B cell (primary cell): ENCODE results near the gene EZH2. TPM values are rescaled to one million over a fixed set of nuclear protein-coding genes. Genes with fewer than 3 reads are reported as not detected.

ENCODE experiments used
- ATAC-seq: fragments of 200-7000 bp; cut with Tn5 transposase; one replicate; pipeline ENCODE4 v1.10.0; 2021; ENCODE audit warnings: low read depth, mild to moderate bottlenecking, moderate number of reproducible peaks, moderate library complexity
- CTCF ChIA-PET: fragments of 350-600 bp; sonication (Branson Sonifier 250); formaldehyde crosslinking; loops from one replicate; lab custom pipeline; 2021; ENCODE audit warnings: antibody characterized with exemption, inconsistent platforms; lab: Charles Lee
- POLR2A ChIA-PET: fragments of 350-600 bp; sonication (Branson Sonifier 250); formaldehyde crosslinking; loops from one replicate; lab custom pipeline; 2021; ENCODE audit warnings: antibody characterized with exemption; lab: Charles Lee
- DNase-seq: peaks from one replicate; pipeline ENCODE4 v3.0.0; 2013
- H2AFZ ChIP-seq: 2 replicates; pipeline ENCODE4 v1.6.1; 2012; ENCODE audit warnings: mild to moderate bottlenecking, low read depth, low read length; ENCODE audit not compliant: insufficient read depth, poor library complexity, severe bottlenecking
- H3K27ac ChIP-seq, 2 donors: 1 replicate in 1 of 2; 2 replicates in 1 of 2; pipeline ENCODE4 v1.5.1; 2012 to 2013; ENCODE audit warnings: low read length in 2 of 2, mild to moderate bottlenecking in 2 of 2, moderate library complexity in 1 of 2
- H3K27me3 ChIP-seq, 4 experiments: fragments of 200-600 bp in 1 of 4; sonication (generic) in 1 of 4; replicated peaks in 1 of 4; 1 replicate in 2 of 4; 2 replicates in 2 of 4; pipeline versions ENCODE4 v1.6.1 to v1.7.0; 2013 to 2016; ENCODE audit warnings: low read length in 3 of 4, mild to moderate bottlenecking in 2 of 4, mixed read lengths in 1 of 4, moderate library complexity in 1 of 4; ENCODE audit not compliant: insufficient read depth in 4 of 4, control insufficient read depth in 3 of 4; ENCODE audit errors: control extremely low read depth in 1 of 4
- H3K36me3 ChIP-seq, 2 experiments: replicated peaks in 1 of 2; 1 replicate in 1 of 2; 2 replicates in 1 of 2; pipeline versions ENCODE4 v1.6.1 to v1.7.1; 2013; ENCODE audit warnings: low read length in 1 of 2; ENCODE audit not compliant: insufficient read depth in 2 of 2, control insufficient read depth in 1 of 2; ENCODE audit errors: control extremely low read depth in 1 of 2, extremely low read depth in 1 of 2
- H3K4me1 ChIP-seq, 2 donors: fragments of 200-600 bp in 1 of 2; sonication (generic) in 1 of 2; 1 replicate in 1 of 2; 2 replicates in 1 of 2; pipeline versions ENCODE4 v1.5.1 to v1.6.1; 2013 to 2017; ENCODE audit warnings: low read length in 2 of 2; ENCODE audit not compliant: control insufficient read depth in 2 of 2, insufficient read depth in 2 of 2
- H3K4me2 ChIP-seq: replicated peaks from 2 replicates; pipeline ENCODE3; 2012; ENCODE audit warnings: mild to moderate bottlenecking, low read depth, low read length; ENCODE audit not compliant: poor library complexity, severe bottlenecking
- H3K4me3 ChIP-seq, 5 experiments: fragments of 200-600 bp in 1 of 5; sonication (generic) in 1 of 5; 1 replicate in 3 of 5; 2 replicates in 2 of 5; pipeline versions ENCODE4 v1.5.1 to v1.7.0; 2011 to 2016; ENCODE audit warnings: low read length in 4 of 5, mild to moderate bottlenecking in 4 of 5, low read depth in 2 of 5, control low read depth in 1 of 5, moderate library complexity in 1 of 5; ENCODE audit not compliant: insufficient read depth in 1 of 5; ENCODE audit errors: control extremely low read depth in 1 of 5, extremely low read depth in 1 of 5
- H3K79me2 ChIP-seq: fragments of 200-600 bp; sonication (generic); one replicate; pipeline ENCODE4 v1.6.0; 2016; ENCODE audit warnings: low read length; ENCODE audit not compliant: control insufficient read depth, insufficient read depth
- H3K9ac ChIP-seq: fragments of 200-600 bp; sonication (generic); 2 replicates; pipeline ENCODE4 v1.6.1; 2017; ENCODE audit warnings: mild to moderate bottlenecking, low read length, moderate library complexity
- H3K9me3 ChIP-seq, 3 donors: one replicate each; pipeline versions ENCODE4 v1.6.1 to v1.7.1; 2013; ENCODE audit warnings: low read length in 2 of 3; ENCODE audit not compliant: control insufficient read depth in 2 of 3, insufficient read depth in 1 of 3; ENCODE audit errors: control extremely low read depth in 1 of 3
- H4K20me1 ChIP-seq: 2 replicates; pipeline ENCODE4 v1.6.0; 2012; ENCODE audit warnings: mild to moderate bottlenecking, low read length; ENCODE audit not compliant: insufficient read depth, control insufficient read depth, poor library complexity, severe bottlenecking
- H3K27ac Mint-ChIP-seq: one replicate; pipeline ENCODE4 v1.8.0; 2021; ENCODE audit warnings: mixed read lengths
- H3K27me3 Mint-ChIP-seq: one replicate; pipeline ENCODE4 v1.8.0; 2021; ENCODE audit warnings: mixed read lengths
- H3K4me1 Mint-ChIP-seq: one replicate; pipeline ENCODE4 v1.8.0; 2021; ENCODE audit warnings: mixed read lengths
- H3K4me3 Mint-ChIP-seq: one replicate; pipeline ENCODE4 v1.8.0; 2021; ENCODE audit warnings: mixed read lengths
- H3K9me3 Mint-ChIP-seq: one replicate; pipeline ENCODE4 v1.8.0; 2022; ENCODE audit warnings: mixed read lengths; ENCODE audit not compliant: insufficient read depth
- CTCF ChIP-seq: fragments of 200-600 bp; IDR thresholded peaks from one replicate; pipeline ENCODE4 v1.8.0; 2022; ENCODE audit warnings: antibody characterized with exemption, mild to moderate bottlenecking
- EZH2 ChIP-seq: IDR thresholded peaks from 2 replicates; pipeline ENCODE4 v1.6.1; 2012; ENCODE audit warnings: borderline replicate concordance, low read depth, mild to moderate bottlenecking, moderate library complexity, low read length; ENCODE audit not compliant: insufficient read depth, poor library complexity, severe bottlenecking
- WGBS: methylation state at CpG from one replicate; pipeline ENCODE4 v1.1.5; 2013; ENCODE audit warnings: missing lambda C conversion rate; ENCODE audit not compliant: insufficient coverage; 5-methylcytosine and 5-hydroxymethylcytosine counted together
- intact Hi-C: fragments of 100-400 bp; cut with micrococcal nuclease; formaldehyde crosslinking; loops from one replicate; pipeline ENCODE4 v1.10.0; 2022
- polyA plus RNA-seq: library from polyadenylated mRNA; depleted of rRNA; stranded (reverse); fragments of >200 nt; gene quantifications from 2 replicates; pipeline ENCODE4 v1.2.3, GENCODE V29; 2012
- total RNA-seq, 2 donors: library from RNA; stranded (reverse); fragments of 120-200 nt in 1 of 2; gene quantifications; 1 replicate in 1 of 2; 2 replicates in 1 of 2; pipeline versions ENCODE4 v1.2.3 to v1.2.4, GENCODE V29; 2013 to 2022

EZH2 gene
- total and polyA plus RNA-seq, 2 donors (not counting 1 experiment from before 2014, with no cell fraction given), result 5.1 to 10.3 TPM

GRCh38 chr7:148930335-148930734, 46.2 kb upstream of the EZH2 start:
- Histone ChIP-seq H3K4me1 (no peaks in the 10 kb centered on the region), H2AFZ (no peak overlapping the region), H3K79me2 (no peaks in the 10 kb centered on the region), H4K20me1 (no peaks in the 10 kb centered on the region), H3K36me3 (no peaks in the 10 kb centered on the region), H3K27ac (no peak overlapping the region), H3K4me3 (no peak overlapping the region), H3K9me3 (no peaks in the 10 kb centered on the region), H3K9ac (no peak overlapping the region), H3K4me2 (no peak overlapping the region), H3K27me3 (no peaks in the 10 kb centered on the region)
- ATAC-seq (no peak), DNase-seq (no peak)
- no peaks in the 10 kb centered on the region for H3K27me3 Mint-ChIP-seq
- intact Hi-C loops, result no loop called here
- no peak overlapping the region for H3K27ac Mint-ChIP-seq
- WGBS, result 83% methylated on average over 6 of the region's 10 CpGs
- TF ChIP-seq EZH2, result no peak
- no peak for TF ChIP-seq CTCF
- H3K9me3 Mint-ChIP-seq, result no peaks in the 10 kb centered on the region
- H3K4me1 Mint-ChIP-seq, result no peaks in the 10 kb centered on the region
- CTCF ChIA-PET, result interaction anchor here (0.9 kb wide), 1 partner anchor 11 kb away, joined by 3 read pairs; no protein-coding TSS in a partner anchor
- H3K4me3 Mint-ChIP-seq, result no peak overlapping the region
- POLR2A ChIA-PET, result no interaction called here

- 92% methylated on average over 6 of the region's 6 CpGs for WGBS
Measured at GRCh38 chr7:148929176-148929575, 45.1 kb upstream of the EZH2 start.

More at GRCh38 chr7:148929176-148929575, 45.1 kb upstream of the EZH2 start:
- Mint-ChIP-seq H3K4me1 (no peaks in the 10 kb centered on the region), H3K27ac (no peak overlapping the region), H3K9me3 (no peaks in the 10 kb centered on the region), H3K27me3 (no peaks in the 10 kb centered on the region), H3K4me3 (no peak overlapping the region)
- TF ChIP-seq CTCF, result no peak
- no peak for TF ChIP-seq EZH2
- no peaks in the 10 kb centered on the region for H3K4me1 ChIP-seq
- DNase-seq (no peak), ATAC-seq (no peak)
- POLR2A ChIA-PET, result no interaction called here
- CTCF ChIA-PET, result no interaction called here
- no peak overlapping the region for H2AFZ ChIP-seq
- no peaks in the 10 kb centered on the region for H3K79me2 ChIP-seq
- no peaks in the 10 kb centered on the region for H3K9me3 ChIP-seq
- H3K4me3 ChIP-seq, result no peak overlapping the region
- no peak overlapping the region for H3K4me2 ChIP-seq
- H4K20me1 ChIP-seq, result no peaks in the 10 kb centered on the region
- H3K36me3 ChIP-seq, result no peaks in the 10 kb centered on the region
- H3K9ac ChIP-seq, result no peak overlapping the region
- no peak overlapping the region for H3K27ac ChIP-seq
- intact Hi-C loops, result no loop called here
- H3K27me3 ChIP-seq, result no peaks in the 10 kb centered on the region
